ENCODE measurements around the gene NGF. TPM values are rescaled to one million over a fixed set of nuclear protein-coding genes. Genes with fewer than 3 reads are reported as not detected.
A peak's percentile ranks its signal among the peaks of the same experiment; 100 is the strongest.

The NGF gene
- total RNA-seq, 4 donors from 2014 or later: 0.78 TPM; not detected in 3

DNA sequence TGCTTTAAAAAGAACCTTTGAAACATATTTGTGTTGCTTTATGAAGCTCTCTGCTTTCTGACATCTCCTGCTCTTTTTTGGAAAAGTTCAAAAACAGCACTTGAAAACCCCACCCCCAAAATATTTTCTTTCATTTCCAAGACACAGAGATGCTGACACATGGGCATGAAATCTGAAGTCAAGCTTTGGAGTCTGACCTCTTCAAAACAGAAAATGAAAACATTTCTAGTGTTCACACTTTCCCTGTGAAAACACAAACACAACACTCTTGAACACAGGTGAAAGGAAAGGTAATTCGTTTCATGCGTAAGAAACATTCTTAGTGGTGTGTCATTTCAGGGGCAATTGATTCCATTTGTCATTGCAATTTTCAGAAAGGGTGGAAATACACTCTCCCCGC, 10.8 kb downstream of the NGF start:
- intact Hi-C loops (cut with DNase I; ENCODE audit: low total_unique reads): no loop called here
- no peak overlapping the region for H3K27ac ChIP-seq
- no peak for ATAC-seq

DNA sequence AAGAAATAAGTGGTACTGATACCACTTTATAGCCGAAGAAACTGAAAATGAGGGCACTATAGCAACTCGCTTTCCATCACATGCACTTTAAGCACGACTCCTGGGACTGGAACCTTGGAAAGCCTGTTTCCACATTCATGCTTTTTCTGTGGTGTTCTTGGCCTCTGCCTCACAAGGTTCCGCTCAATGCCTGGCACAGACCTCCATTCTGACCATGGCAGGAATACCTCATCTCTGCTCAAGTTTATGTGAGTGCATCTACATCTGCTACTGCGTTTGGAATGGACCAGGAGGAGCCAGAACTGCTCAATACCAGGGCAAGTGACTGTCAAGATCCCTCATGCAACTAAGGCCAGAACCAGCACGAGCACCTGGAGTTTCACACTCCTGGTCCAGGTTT, 11.6 kb downstream of the NGF start:
- TF ChIP-seq, protein P1, sequence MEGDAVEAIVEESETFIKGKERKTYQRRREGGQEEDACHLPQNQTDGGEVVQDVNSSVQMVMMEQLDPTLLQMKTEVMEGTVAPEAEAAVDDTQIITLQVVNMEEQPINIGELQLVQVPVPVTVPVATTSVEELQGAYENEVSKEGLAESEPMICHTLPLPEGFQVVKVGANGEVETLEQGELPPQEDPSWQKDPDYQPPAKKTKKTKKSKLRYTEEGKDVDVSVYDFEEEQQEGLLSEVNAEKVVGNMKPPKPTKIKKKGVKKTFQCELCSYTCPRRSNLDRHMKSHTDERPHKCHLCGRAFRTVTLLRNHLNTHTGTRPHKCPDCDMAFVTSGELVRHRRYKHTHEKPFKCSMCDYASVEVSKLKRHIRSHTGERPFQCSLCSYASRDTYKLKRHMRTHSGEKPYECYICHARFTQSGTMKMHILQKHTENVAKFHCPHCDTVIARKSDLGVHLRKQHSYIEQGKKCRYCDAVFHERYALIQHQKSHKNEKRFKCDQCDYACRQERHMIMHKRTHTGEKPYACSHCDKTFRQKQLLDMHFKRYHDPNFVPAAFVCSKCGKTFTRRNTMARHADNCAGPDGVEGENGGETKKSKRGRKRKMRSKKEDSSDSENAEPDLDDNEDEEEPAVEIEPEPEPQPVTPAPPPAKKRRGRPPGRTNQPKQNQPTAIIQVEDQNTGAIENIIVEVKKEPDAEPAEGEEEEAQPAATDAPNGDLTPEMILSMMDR (IDR thresholded peaks at IDR 0.05 in 4 of 5, conservative IDR thresholded peaks at IDR 0.05 in 1 of 5): no peak
- no peak for TF ChIP-seq POLR2A (IDR thresholded peaks at IDR 0.05)
- DNase-seq (no peak), ATAC-seq (no peak)
- H3K27ac ChIP-seq: peak overlapping the region in 1 of 4 donors; percentile 34
- H3K9me3 ChIP-seq: no peaks in the 10 kb centered on the region
- no peaks in the 10 kb centered on the region for H3K36me3 ChIP-seq
- no peaks in the 10 kb centered on the region for H3K4me1 ChIP-seq
- H3K27me3 ChIP-seq: no peaks in the 10 kb centered on the region
- intact Hi-C loops (cut with DNase I; ENCODE audit: low total_unique reads) (no loop called here), in situ Hi-C loops (cut with MboI; ENCODE audit: low sequenced_read_pairs in 4 of 4) (loop anchor here in 2 of 4 donors (25.0 kb wide), 1 partner anchor 189 kb away; no protein-coding TSS in a partner anchor)
- H3K4me3 ChIP-seq: no peak overlapping the region

More for the DNA sequence above, 10.8 kb downstream of the NGF start:
- no peaks in the 10 kb centered on the region for H3K27me3 ChIP-seq
- H3K9me3 ChIP-seq: no peaks in the 10 kb centered on the region
- in situ Hi-C loops (cut with MboI; ENCODE audit: low sequenced_read_pairs in 4 of 4): loop anchor here in 2 of 4 donors (25.0 kb wide), 1 partner anchor 190 kb away; no protein-coding TSS in a partner anchor
- TF ChIP-seq, protein P1 (IDR thresholded peaks at IDR 0.05 in 4 of 5, conservative IDR thresholded peaks at IDR 0.05 in 1 of 5): no peak
- no peak for TF ChIP-seq POLR2A (IDR thresholded peaks at IDR 0.05)
- peaks cover 0 to 3% of the 10 kb centered on the region in 2 donors for H3K4me1 ChIP-seq
- DNase-seq: no peak
- no peak overlapping the region for H3K4me3 ChIP-seq
- H3K36me3 ChIP-seq: no peaks in the 10 kb centered on the region

DNA sequence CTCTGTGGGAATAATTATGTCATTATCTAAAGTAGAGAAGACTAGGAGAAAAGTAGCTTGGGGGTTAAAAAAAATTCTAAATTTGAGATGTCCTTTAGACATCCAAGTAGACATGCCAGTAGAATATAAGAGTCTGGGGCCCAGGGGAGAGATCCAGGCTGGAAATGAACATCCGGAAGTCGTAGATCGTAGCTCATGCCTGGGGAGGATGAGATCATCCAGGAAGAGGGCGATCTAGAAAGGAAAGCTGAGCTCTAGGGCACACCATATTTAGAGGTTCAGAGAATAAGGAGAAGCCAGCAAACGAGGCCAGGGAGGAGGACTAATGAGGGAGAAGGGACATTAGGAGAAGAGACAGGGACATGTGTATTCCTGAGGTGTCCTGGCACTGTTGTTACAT, 12.2 kb downstream of the NGF start:
- no peaks in the 10 kb centered on the region for H3K36me3 ChIP-seq
- H3K4me3 ChIP-seq: no peak overlapping the region
- H3K27ac ChIP-seq: peak overlapping the region in 1 of 4 donors; percentile 34
- TF ChIP-seq, protein P1 (IDR thresholded peaks at IDR 0.05 in 4 of 5, conservative IDR thresholded peaks at IDR 0.05 in 1 of 5): no peak
- no peak for TF ChIP-seq POLR2A (IDR thresholded peaks at IDR 0.05)
- ATAC-seq (peak; percentile 30 to 41), DNase-seq (no peak)
- no peaks in the 10 kb centered on the region for H3K27me3 ChIP-seq
- no peaks in the 10 kb centered on the region for H3K4me1 ChIP-seq
- in situ Hi-C loops (cut with MboI; ENCODE audit: low sequenced_read_pairs in 4 of 4) (loop anchor here in 2 of 4 donors (25.0 kb wide), 1 partner anchor 189 kb away; no protein-coding TSS in a partner anchor), intact Hi-C loops (cut with DNase I; ENCODE audit: low total_unique reads) (no loop called here)
- H3K9me3 ChIP-seq: no peaks in the 10 kb centered on the region

DNA sequence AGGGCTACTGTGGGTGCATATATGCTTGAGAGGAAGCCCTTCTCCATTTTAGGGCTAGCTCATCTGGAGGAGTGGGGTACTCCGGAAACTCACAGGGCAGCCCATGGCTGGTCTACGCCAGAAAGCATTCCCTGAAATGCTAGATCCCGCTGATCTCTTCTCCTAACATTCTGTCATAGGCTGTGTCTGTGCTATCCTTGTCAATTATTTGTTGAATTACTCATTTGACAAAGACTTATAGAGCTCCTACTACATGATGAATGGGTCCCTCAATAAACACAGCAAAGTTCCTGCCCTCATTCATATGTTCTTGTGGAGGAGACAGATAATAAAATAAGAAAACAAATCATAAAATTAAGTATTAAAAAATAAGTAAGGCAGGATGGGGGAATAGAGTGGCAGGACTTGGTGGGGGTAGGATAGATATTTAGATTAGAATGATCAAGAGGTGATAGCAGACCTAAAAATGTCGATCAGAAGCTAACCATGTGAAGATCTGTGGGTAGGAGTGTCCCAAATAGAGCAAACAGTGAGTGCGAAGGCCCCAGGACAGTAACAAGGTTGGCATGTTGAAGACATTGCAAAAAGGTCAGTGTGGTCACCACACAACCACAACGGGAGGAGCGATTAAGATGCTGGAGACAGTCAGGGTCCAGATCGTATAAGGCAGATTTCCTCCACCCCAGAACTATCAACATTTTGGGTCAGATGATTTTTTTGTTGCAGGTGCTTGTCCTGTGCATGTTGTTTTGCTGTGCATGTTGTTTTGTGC, 13.2 kb downstream of the NGF start:
- ATAC-seq (no peak), DNase-seq (no peak)
- TF ChIP-seq POLR2A (IDR thresholded peaks at IDR 0.05): no peak
- TF ChIP-seq, protein P1 (IDR thresholded peaks at IDR 0.05 in 4 of 5, conservative IDR thresholded peaks at IDR 0.05 in 1 of 5): no peak
- Histone ChIP-seq H3K27me3 (no peaks in the 10 kb centered on the region), H3K27ac (no peak overlapping the region), H3K4me1 (no peaks in the 10 kb centered on the region), H3K36me3 (no peaks in the 10 kb centered on the region), H3K4me3 (no peak overlapping the region), H3K9me3 (no peaks in the 10 kb centered on the region)
- intact Hi-C loops (cut with DNase I; ENCODE audit: low total_unique reads): no loop called here
- in situ Hi-C loops (cut with MboI; ENCODE audit: low sequenced_read_pairs in 4 of 4): loop anchor here in 2 of 4 donors (25.0 kb wide), 1 partner anchor 188 kb away; no protein-coding TSS in a partner anchor

Data from gastrocnemius medialis (tissue), 4 donors.